UCSD-AML1 (cell line): ENCODE measurements around the gene LRRC23.
"Not testable (repeated sequence)": the region's sequence is repeated elsewhere in the genome, so short reads cannot be mapped to it uniquely, and the experiment has no call there.

Experiments used
- DNase-seq: peaks from one replicate; lab custom pipeline; 2025; ENCODE audit not compliant: unreplicated experiment; lab: John Stamatoyannopoulos, UW

LRRC23 gene

DNA sequence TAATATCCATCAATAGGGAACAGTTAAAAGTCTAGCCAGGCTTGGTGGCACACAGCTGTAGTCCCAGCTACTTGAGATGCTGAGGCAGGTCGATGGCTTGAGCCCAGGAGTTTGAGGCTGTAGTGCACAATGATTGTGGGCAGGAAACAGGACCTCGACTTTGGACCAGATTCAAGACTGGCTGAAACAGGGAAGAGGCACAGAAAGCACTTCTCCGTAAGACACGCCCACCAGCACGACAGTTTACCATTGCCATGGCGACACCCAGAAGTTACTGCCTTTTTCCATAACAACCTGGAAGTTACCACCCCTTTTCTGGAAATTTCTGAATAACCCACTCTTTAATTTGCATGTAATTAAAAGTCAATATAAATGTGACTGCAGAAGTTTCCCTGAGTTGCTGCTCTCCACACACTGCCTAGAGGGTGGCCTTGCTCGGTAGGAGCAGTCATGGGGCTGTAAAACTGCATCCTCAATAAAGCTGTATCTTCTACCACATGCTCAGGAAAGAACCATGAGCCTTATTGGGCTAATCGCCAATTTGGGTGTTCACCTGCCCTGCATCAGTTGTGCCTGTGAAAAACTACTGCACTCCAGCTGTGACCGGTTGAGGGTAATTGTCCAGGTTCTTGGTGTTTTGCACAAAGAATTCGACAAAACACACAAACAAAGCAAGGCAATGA is 4.6 kb upstream of the LRRC23 start:
- DNase-seq: peak; percentile 48

GRCh38 chr12:6902448-6902847 is 2.2 kb upstream of the LRRC23 start:
- DNase-seq: no peak

DNA sequence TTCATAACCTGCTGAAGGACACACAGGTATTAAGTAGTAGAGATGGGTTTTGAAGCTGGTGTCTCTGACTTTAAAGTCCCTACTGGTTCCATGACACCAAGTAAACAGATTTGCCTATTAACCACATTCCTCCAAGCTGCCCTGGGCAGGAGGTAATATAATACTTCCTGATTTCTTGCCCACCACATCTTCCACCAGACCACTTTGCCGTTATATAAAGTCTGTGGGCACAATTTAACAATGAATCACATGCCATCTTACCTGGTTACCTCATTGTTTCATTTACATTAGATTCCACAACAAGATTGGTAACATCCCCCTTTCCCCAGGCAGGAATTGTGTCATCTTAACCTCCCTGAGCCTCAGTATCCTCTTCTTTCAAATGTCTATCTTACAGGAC is 900 bp upstream of the LRRC23 start:
- DNase-seq: no peak

- DNase-seq: no peak
Measured at GRCh38 chr12:6905414-6906040, 905 bp downstream of the LRRC23 start.

DNA sequence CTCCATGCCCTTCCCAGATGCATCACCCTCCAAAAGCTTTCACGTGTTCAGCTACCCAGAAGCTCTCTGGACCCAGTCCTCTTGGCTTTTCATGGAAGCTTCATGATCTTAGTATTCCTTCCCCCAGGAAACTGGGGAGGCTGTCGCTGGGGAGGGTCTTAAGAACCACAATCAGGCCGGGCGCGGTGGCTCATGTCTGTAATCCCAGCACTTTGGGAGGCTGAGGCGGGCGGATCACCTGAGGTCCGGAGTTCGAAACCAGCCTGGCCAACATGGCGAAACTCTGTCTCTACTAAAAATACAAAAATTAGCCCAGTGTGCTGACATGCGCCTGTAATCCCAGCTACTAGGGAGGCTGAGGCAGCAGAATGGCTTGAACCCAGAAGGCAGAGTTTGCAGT is 3.5 kb downstream of the LRRC23 start:
- not testable (repeated sequence) for DNase-seq

DNA sequence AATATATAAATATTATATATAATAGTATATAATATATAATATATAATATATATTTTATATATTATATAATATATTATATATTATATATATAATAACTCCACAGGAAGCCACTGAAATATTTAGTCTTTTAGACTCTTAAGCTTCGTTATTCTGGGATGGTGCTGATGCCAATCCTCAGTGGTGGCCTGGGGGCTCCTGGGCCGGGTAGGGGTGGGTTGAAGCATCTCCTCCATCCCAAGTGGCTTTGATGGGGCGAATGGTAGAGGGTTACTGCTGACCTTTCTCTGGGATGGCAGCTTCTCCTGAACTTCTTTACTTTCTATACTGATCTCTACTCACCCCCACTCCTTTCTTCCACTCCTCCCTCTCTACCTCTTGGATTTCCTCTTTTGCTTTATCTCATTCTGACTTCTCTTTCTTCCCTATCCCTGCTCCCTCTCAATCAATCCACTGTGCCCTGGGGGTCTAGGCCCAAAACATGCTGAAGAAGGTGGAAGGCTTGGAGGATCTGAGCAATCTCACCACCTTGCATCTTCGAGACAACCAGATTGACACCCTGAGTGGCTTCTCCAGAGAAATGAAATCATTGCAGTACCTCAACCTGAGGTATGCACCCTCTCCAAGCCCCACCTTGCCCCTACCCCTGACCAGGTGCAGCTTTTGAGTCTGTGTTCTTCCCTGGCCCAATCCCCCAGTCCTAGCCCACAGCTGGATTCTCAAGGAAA is 5.0 kb downstream of the LRRC23 start:
- DNase-seq: no peak

DNA sequence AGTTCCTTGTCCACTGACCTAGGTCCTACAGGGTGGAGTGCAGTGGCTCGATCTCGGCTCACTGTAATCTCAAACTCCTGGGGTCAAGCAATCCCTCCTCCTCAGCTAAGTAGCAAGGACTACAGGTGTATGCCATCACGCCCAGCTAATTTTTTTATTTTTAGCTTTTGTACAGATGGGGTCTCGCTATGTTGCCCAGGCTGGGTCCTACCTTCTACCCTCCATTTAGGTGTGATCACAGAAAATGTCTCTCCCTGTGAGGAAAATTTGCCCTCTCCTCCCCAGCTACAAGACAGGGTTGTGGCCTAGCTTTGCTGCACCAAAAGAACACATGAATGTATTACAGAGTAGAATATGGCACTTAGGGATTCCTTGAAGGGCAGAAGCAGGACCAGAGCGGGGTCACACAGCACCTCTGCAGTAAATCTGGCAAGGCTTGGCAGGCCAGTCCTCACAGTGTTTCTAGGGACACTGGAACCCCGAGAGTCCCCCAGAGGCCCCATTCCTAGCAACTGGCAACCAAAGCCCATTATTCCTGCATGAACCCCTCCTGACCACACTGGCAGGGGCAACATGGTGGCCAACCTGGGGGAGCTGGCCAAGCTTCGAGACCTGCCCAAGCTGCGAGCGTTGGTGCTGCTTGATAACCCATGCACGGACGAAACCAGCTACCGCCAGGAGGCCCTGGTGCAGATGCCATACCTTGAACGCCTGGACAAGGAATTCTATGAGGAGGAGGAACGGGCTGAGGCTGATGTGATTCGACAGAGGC is 7.7 kb downstream of the LRRC23 start:
- no peak for DNase-seq

- peak; percentile 33 for DNase-seq
Measured at GRCh38 chr12:6914246-6914946, 9.8 kb downstream of the LRRC23 start, which contains the start of gene ENO2. ENO2 (plus strand) TSS chr12:6914580; CDS start chr12:6915833, 1,253 bp downstream.

GRCh38 chr12:6914947-6915788 is 10.5 kb downstream of the LRRC23 start:
- no peak for DNase-seq

GRCh38 chr12:6915789-6916285 is 11.2 kb downstream of the LRRC23 start:
- DNase-seq: no peak

DNA sequence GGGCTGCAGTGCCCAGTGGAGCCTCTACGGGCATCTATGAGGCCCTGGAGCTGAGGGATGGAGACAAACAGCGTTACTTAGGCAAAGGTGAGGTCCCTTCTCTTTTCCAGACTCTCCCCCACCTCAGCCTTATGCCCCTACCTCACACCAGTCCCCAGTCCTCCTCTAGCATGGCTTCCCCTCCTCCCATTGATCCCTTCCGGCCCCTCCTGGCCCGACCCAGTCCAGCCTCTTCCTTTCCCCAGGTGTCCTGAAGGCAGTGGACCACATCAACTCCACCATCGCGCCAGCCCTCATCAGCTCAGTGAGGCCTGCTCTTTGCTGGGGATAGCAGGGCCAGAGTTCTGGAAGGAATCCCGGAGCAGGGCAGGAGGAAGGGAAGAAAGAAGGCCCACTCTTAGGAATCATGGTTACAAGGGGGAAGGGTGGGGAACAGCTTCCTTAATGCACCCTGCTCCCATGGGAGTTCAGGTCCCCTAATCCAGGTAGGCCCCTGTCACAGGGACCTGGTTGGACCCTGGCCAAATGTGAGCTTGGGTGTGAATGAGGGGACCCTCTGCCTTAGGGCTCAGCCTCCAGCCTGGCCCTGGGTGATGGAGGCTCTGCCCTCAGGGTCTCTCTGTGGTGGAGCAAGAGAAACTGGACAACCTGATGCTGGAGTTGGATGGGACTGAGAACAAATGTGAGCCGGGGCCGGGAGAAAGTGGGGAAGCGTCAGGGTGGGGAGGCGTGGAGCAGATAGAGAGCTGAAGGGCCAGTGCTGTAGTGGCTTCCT is 12.0 kb downstream of the LRRC23 start:
- no peak for DNase-seq

GRCh38 chr12:6917491-6918231 is 13.0 kb downstream of the LRRC23 start:
- no peak for DNase-seq

DNA sequence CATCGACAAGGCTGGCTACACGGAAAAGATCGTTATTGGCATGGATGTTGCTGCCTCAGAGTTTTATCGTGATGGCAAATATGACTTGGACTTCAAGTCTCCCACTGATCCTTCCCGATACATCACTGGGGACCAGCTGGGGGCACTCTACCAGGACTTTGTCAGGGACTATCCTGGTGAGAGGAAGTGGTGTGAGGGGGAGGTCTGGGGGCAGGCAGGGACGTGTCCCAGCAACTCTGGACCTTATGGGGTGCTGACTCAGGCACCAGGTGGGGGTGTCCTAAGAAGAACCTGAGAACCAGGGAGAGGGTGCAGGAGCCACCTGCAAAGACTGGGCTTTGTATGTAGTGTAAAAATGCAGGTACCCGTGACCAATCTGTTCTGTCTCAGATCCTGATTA is 15.0 kb downstream of the LRRC23 start:
- peak; percentile 32 for DNase-seq

- DNase-seq: no peak
Measured at GRCh38 chr12:6921539-6921938, 16.9 kb downstream of the LRRC23 start.

DNA sequence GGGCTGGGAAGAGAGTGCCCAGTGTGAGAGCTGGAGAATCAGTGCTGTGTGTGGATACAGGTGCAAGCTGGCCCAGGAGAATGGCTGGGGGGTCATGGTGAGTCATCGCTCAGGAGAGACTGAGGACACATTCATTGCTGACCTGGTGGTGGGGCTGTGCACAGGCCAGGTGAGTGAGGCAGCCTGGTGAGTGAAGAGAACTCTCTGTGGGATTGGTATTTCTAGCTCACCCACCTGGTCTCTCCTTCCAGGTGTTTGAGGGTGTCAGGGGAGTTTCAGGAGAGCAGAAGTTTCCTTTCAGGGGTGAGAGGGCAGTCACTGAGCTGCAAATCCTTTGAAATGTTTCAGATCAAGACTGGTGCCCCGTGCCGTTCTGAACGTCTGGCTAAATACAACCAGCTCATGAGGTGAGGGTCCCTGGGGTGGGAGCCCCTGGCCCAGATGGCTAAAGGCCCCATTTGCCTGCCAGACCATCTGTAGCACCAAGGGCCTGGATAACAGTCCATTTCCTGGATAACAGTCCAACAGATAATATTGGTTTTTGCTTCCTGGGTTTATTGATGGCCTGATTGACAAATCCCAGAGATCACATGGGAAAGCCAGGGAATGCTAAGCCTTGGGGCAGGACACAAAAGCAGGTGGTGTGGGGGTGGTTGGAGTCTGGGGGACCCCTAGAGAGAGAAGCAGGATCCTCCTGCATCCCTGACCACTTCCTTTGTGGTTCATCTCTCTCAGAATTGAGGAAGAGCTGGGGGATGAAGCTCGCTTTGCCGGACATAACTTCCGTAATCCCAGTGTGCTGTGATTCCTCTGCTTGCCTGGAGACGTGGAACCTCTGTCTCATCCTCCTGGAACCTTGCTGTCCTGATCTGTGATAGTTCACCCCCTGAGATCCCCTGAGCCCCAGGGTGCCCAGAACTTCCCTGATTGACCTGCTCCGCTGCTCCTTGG is 17.6 kb downstream of the LRRC23 start:
- DNase-seq: no peak

GRCh38 chr12:6923003-6923732 is 18.5 kb downstream of the LRRC23 start:
- no peak for DNase-seq
